Gastrocnemius medialis (tissue), 4 donors: ENCODE measurements around the gene PROM2.

ENCODE experiments used
- POLR2A ChIP-seq, 2 donors: fragments of 450-650 bp; IDR thresholded peaks; one replicate each; pipeline ENCODE4 v1.6.1; 2017; ENCODE audit warnings: antibody characterized with exemption in 2 of 2, mild to moderate bottlenecking in 2 of 2, moderate library complexity in 2 of 2
- TF ChIP-seq, protein P1 (sequence below), 5 experiments: fragments of 450-650 bp in 3 of 5; fragments of 200-600 bp in 2 of 5; sonication (generic) in 2 of 5; IDR thresholded peaks in 4 of 5; conservative IDR thresholded peaks in 1 of 5; 1 replicate in 4 of 5; 2 replicates in 1 of 5; pipeline ENCODE4 v1.5.1; 2016 to 2019; ENCODE audit warnings: antibody characterized with exemption in 5 of 5, mild to moderate bottlenecking in 3 of 5, moderate library complexity in 3 of 5

DNA sequence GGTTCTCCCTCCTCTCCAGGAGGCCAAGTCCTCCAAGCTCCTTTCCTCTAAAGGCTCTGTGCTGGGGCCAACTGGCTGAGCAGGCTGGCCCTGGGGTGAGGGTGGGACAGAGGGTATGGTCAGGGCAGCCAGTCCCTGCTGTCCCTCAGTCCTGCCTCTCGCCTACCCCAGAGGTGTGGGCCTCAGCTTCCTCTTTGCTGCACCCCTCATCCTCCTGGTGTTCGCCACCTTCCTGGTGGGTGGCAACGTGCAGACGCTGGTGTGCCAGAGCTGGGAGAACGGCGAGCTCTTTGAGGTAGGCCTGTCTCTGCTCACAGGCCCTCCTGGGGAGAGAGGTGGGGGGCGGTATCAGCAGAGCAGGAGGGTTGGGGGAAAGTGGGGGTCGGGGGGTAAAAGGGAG, 6.8 kb downstream of the PROM2 start:
- TF ChIP-seq, protein P1, sequence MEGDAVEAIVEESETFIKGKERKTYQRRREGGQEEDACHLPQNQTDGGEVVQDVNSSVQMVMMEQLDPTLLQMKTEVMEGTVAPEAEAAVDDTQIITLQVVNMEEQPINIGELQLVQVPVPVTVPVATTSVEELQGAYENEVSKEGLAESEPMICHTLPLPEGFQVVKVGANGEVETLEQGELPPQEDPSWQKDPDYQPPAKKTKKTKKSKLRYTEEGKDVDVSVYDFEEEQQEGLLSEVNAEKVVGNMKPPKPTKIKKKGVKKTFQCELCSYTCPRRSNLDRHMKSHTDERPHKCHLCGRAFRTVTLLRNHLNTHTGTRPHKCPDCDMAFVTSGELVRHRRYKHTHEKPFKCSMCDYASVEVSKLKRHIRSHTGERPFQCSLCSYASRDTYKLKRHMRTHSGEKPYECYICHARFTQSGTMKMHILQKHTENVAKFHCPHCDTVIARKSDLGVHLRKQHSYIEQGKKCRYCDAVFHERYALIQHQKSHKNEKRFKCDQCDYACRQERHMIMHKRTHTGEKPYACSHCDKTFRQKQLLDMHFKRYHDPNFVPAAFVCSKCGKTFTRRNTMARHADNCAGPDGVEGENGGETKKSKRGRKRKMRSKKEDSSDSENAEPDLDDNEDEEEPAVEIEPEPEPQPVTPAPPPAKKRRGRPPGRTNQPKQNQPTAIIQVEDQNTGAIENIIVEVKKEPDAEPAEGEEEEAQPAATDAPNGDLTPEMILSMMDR (IDR thresholded peaks at IDR 0.05 in 4 of 5, conservative IDR thresholded peaks at IDR 0.05 in 1 of 5), result no peak
- no peak for TF ChIP-seq POLR2A (IDR thresholded peaks at IDR 0.05)
